ENCODE data around the gene WDR70. TPM values are rescaled to one million over a fixed set of nuclear protein-coding genes. Genes with fewer than 3 reads are reported as not detected.
A peak's percentile ranks its signal among the peaks of the same experiment; 100 is the strongest.
"Not testable (repeated sequence)": the region's sequence is repeated elsewhere in the genome, so short reads cannot be mapped to it uniquely, and the experiment has no call there.

WDR70 gene
- total and polyA plus RNA-seq, 4 experiments from 2014 or later, result 23.5 to 43.2 (median 29.9) TPM

DNA sequence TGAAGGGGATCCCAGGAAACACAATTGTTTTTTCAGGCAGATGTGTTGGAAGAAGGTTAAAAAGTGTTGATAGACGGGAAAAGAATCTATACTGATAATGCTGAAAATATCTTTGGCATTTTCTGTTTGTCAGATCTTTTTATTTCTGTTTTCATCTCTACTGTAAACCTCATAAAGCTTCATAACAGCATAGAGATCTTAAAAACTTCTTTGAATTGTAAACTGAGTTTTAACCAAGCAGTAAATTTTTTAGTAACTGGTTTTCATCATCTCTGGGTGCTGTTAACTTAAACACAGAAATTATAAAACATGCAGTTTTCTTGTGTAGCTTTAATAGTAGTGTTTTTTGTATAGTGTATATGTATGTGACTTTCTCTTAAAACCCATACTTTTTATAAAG lies 227.0 kb downstream of the WDR70 start:
- ChIA-PET CTCF (ENCODE audit: partially characterized antibody) (no interaction called here), POLR2A (ENCODE audit: partially characterized antibody) (no interaction called here)
- no peaks in the 10 kb centered on the region for H3K4me1 ChIP-seq (ENCODE audit: insufficient read depth, low read length)
- H3K4me3 ChIP-seq (ENCODE audit: low read length in 2 of 2), result no peak overlapping the region
- no peaks in the 10 kb centered on the region for H3K36me3 ChIP-seq (ENCODE audit: insufficient read depth, low read length)
- no peaks in the 10 kb centered on the region for H3K9me3 ChIP-seq (ENCODE audit: control insufficient read depth in 1 of 2, low read length in 2 of 2)
- Mint-ChIP-seq H3K36me3 (peaks cover 45% of the 10 kb centered on the region in 2 donors), H3K9me3 (peaks cover 0 to 8% (median 5%) of the 10 kb centered on the region in 8 donors), H3K27me3 (no peaks in the 10 kb centered on the region), H3K4me1 (peaks cover 4 to 16% (median 6%) of the 10 kb centered on the region in 4 donors), H3K27ac (peak overlapping the region in 1 of 7 donors; percentile 11), H3K4me3 (no peak overlapping the region)
- H3K27me3 ChIP-seq (ENCODE audit: insufficient read depth, low read length), result no peaks in the 10 kb centered on the region
- intact Hi-C loops (cut with micrococcal nuclease), result no loop called here
- no peak for DNase-seq
- no peak overlapping the region for H3K27ac ChIP-seq (ENCODE audit: low read depth, low read length)

DNA sequence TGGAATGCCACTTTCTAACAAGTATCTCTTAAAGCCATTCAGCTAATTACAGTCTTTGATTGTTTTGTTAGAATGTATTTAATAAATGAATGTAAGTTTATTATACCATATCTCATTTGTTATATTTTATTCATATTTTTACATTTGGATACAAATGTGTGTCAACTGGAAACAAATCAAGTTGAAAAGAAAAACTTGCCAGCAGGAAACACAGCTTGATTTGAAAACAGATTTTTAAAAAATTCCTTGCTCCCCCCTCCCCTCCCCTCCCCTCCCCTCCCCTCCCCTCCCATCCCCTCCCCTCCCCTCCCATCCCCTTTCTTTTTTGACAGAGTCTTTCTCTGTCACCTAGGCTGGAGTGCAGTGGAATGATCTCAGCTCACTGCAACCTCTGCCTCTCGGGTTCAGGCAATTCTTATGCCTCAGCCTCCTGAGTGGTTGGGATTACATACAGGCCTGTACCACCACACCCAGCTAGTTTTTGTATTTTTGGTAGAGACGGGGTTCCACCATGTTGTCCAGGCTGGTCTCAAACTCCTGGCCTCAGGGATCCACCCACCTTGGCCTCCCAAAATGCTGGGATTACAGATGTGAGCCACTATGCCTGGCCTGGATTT lies 227.6 kb downstream of the WDR70 start:
- DNase-seq, result no peak
- H3K4me3 Mint-ChIP-seq, result no peak overlapping the region
- intact Hi-C loops (cut with micrococcal nuclease), result no loop called here
- H3K9me3 ChIP-seq (ENCODE audit: control insufficient read depth in 1 of 2, low read length in 2 of 2), result no peaks in the 10 kb centered on the region
- H3K27me3 ChIP-seq (ENCODE audit: insufficient read depth, low read length), result no peaks in the 10 kb centered on the region
- ChIA-PET POLR2A (ENCODE audit: partially characterized antibody) (no interaction called here), CTCF (ENCODE audit: partially characterized antibody) (no interaction called here)
- H3K27ac Mint-ChIP-seq, result no peak overlapping the region
- H3K36me3 ChIP-seq (ENCODE audit: insufficient read depth, low read length), result no peaks in the 10 kb centered on the region
- no peak overlapping the region for H3K4me3 ChIP-seq (ENCODE audit: low read length in 2 of 2)
- H3K9me3 Mint-ChIP-seq, result peaks cover 0 to 2% (median 0%) of the 10 kb centered on the region in 8 donors
- peaks cover 39 to 40% of the 10 kb centered on the region in 2 donors for H3K36me3 Mint-ChIP-seq
- H3K4me1 ChIP-seq (ENCODE audit: insufficient read depth, low read length), result no peaks in the 10 kb centered on the region
- H3K27ac ChIP-seq (ENCODE audit: low read depth, low read length), result no peak overlapping the region
- H3K27me3 Mint-ChIP-seq, result no peaks in the 10 kb centered on the region
- H3K4me1 Mint-ChIP-seq, result peaks cover 4 to 12% (median 4%) of the 10 kb centered on the region in 4 donors

- peaks cover 0 to 3% (median 0%) of the 10 kb centered on the region in 8 donors for H3K9me3 Mint-ChIP-seq
- H3K27ac Mint-ChIP-seq, result no peak overlapping the region
- CTCF ChIA-PET (ENCODE audit: partially characterized antibody), result no interaction called here
- DNase-seq, result no peak
- H3K27me3 ChIP-seq (ENCODE audit: insufficient read depth, low read length), result no peaks in the 10 kb centered on the region
- H3K9me3 ChIP-seq (ENCODE audit: control insufficient read depth in 1 of 2, low read length in 2 of 2), result no peaks in the 10 kb centered on the region
- no peaks in the 10 kb centered on the region for H3K36me3 ChIP-seq (ENCODE audit: insufficient read depth, low read length)
- H3K4me1 Mint-ChIP-seq, result peaks cover 0 to 5% (median 1%) of the 10 kb centered on the region in 4 donors
- peaks cover 32 to 55% of the 10 kb centered on the region in 2 donors for H3K36me3 Mint-ChIP-seq
- no peaks in the 10 kb centered on the region for H3K27me3 Mint-ChIP-seq
- H3K4me1 ChIP-seq (ENCODE audit: insufficient read depth, low read length), result no peaks in the 10 kb centered on the region
- no peak overlapping the region for H3K4me3 Mint-ChIP-seq
- intact Hi-C loops (cut with micrococcal nuclease), result no loop called here
- POLR2A ChIA-PET (ENCODE audit: partially characterized antibody), result no interaction called here
- H3K27ac ChIP-seq (ENCODE audit: low read depth, low read length), result no peak overlapping the region
- no peak overlapping the region for H3K4me3 ChIP-seq (ENCODE audit: low read length in 2 of 2)
Observed at GRCh38 chr5:37615184-37615583, 236.1 kb downstream of the WDR70 start.

- Mint-ChIP-seq H3K4me1 (peaks cover 0 to 2% (median 0%) of the 10 kb centered on the region in 4 donors), H3K27ac (peak overlapping the region in 1 of 7 donors; percentile 19), H3K9me3 (peaks cover 0 to 5% (median 4%) of the 10 kb centered on the region in 8 donors), H3K27me3 (no peaks in the 10 kb centered on the region), H3K36me3 (peaks cover 37 to 63% of the 10 kb centered on the region in 2 donors), H3K4me3 (no peak overlapping the region)
- CTCF ChIA-PET (ENCODE audit: partially characterized antibody), result no interaction called here
- no peak for DNase-seq
- Histone ChIP-seq H3K9me3 (ENCODE audit: control insufficient read depth in 1 of 2, low read length in 2 of 2) (peaks cover 0 to 3% of the 10 kb centered on the region in 2 donors), H3K27ac (ENCODE audit: low read depth, low read length) (no peak overlapping the region), H3K27me3 (ENCODE audit: insufficient read depth, low read length) (no peaks in the 10 kb centered on the region), H3K4me3 (ENCODE audit: low read length in 2 of 2) (no peak overlapping the region), H3K4me1 (ENCODE audit: insufficient read depth, low read length) (no peaks in the 10 kb centered on the region), H3K36me3 (ENCODE audit: insufficient read depth, low read length) (no peaks in the 10 kb centered on the region)
- intact Hi-C loops (cut with micrococcal nuclease), result no loop called here
- POLR2A ChIA-PET (ENCODE audit: partially characterized antibody), result no interaction called here
Observed at GRCh38 chr5:37619353-37619752, 240.2 kb downstream of the WDR70 start.

DNA sequence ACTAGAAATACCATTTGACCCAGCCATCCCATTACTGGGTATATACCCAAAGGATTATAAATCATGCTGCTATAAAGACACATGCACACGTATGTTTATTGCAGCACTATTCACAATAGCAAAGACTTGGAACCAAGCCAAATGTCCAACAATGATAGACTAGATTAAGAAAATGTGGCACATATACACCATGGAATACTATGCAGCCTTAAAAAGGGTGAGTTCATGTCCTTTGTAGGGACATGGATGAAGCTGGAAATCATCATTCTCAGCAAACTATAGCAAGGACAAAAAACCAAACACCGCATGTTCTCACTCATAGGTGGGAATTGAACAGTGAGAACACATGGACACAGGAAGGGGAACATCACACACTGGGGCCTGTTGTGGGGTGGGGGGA lies 243.2 kb downstream of the WDR70 start:
- H3K4me1 ChIP-seq (ENCODE audit: insufficient read depth, low read length); POLR2A ChIA-PET (ENCODE audit: partially characterized antibody); H3K27me3 Mint-ChIP-seq; H3K27ac ChIP-seq (ENCODE audit: low read depth, low read length); H3K27me3 ChIP-seq (ENCODE audit: insufficient read depth, low read length); H3K4me1 Mint-ChIP-seq; intact Hi-C loops (cut with micrococcal nuclease); H3K27ac Mint-ChIP-seq; H3K9me3 ChIP-seq (ENCODE audit: control insufficient read depth in 1 of 2, low read length in 2 of 2); CTCF ChIA-PET (ENCODE audit: partially characterized antibody); H3K4me3 ChIP-seq (ENCODE audit: low read length in 2 of 2); H3K4me3 Mint-ChIP-seq; DNase-seq; H3K36me3 ChIP-seq (ENCODE audit: insufficient read depth, low read length): not testable (repeated sequence)
- Mint-ChIP-seq H3K9me3 (peaks cover 3 to 20% (median 12%) of the 10 kb centered on the region in 8 donors), H3K36me3 (peaks cover 44 to 69% of the 10 kb centered on the region in 2 donors)

DNA sequence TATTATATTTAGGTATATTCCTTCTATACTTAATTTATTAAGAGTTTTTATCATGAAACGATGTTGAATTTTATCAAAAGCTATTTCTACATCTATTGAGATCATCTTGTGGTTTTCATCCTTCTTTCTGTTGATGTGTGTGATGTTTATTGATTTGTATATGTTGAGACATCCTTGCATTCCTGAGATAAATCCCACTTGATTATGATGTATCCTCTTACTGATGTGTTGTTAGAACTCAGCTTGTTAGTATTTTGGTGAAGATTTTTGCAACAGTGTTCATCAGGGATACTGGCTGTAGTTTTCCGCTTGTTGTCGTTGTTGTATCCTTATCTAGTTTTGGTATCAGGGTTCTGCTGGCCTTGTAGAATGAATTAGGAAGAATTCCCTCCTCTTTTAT lies 247.1 kb downstream of the WDR70 start:
- Histone ChIP-seq H3K27ac (ENCODE audit: low read depth, low read length) (no peak overlapping the region), H3K36me3 (ENCODE audit: insufficient read depth, low read length) (no peaks in the 10 kb centered on the region), H3K27me3 (ENCODE audit: insufficient read depth, low read length) (no peaks in the 10 kb centered on the region), H3K4me1 (ENCODE audit: insufficient read depth, low read length) (no peaks in the 10 kb centered on the region), H3K9me3 (ENCODE audit: control insufficient read depth in 1 of 2, low read length in 2 of 2) (peaks cover 0 to 4% of the 10 kb centered on the region in 2 donors), H3K4me3 (ENCODE audit: low read length in 2 of 2) (no peak overlapping the region)
- no peak overlapping the region for H3K4me3 Mint-ChIP-seq
- peaks cover 0 to 43% (median 35%) of the 10 kb centered on the region in 8 donors for H3K9me3 Mint-ChIP-seq
- H3K36me3 Mint-ChIP-seq, result peaks cover 59 to 78% of the 10 kb centered on the region in 2 donors
- no peaks in the 10 kb centered on the region for H3K27me3 Mint-ChIP-seq
- intact Hi-C loops (cut with micrococcal nuclease), result no loop called here
- peaks cover 0 to 2% (median 0%) of the 10 kb centered on the region in 4 donors for H3K4me1 Mint-ChIP-seq
- DNase-seq, result no peak
- POLR2A ChIA-PET (ENCODE audit: partially characterized antibody), result no interaction called here
- H3K27ac Mint-ChIP-seq, result no peak overlapping the region
- CTCF ChIA-PET (ENCODE audit: partially characterized antibody), result no interaction called here

DNA sequence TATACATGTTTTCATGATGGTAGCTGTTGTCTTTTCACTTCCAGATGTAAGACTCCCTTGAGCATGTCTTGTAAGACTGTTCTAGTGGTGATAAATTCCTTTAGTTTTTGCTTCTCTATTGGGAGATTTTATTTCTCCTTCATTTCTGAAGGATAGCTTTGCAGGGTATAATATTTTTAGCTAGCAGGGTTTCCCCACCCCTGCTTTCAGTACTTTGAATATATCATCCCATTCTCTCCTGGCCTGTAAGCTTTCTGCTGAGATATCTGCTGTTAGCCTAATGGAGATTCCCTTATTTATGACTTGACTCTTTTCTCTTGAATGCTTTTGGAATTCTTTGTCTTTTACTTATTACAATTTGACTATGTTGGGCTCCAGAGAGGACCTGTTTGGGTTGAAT lies 249.8 kb downstream of the WDR70 start:
- ChIA-PET CTCF (ENCODE audit: partially characterized antibody) (no interaction called here), POLR2A (ENCODE audit: partially characterized antibody) (no interaction called here)
- no peak overlapping the region for H3K27ac ChIP-seq (ENCODE audit: low read depth, low read length)
- peaks cover 0 to 4% of the 10 kb centered on the region in 2 donors for H3K9me3 ChIP-seq (ENCODE audit: control insufficient read depth in 1 of 2, low read length in 2 of 2)
- peaks cover 0 to 43% (median 34%) of the 10 kb centered on the region in 8 donors for H3K9me3 Mint-ChIP-seq
- H3K4me3 Mint-ChIP-seq, result no peak overlapping the region
- H3K4me3 ChIP-seq (ENCODE audit: low read length in 2 of 2), result no peak overlapping the region
- peak overlapping the region in 1 of 7 donors; percentile 49 for H3K27ac Mint-ChIP-seq
- H3K27me3 Mint-ChIP-seq, result no peaks in the 10 kb centered on the region
- peaks cover 58 to 77% of the 10 kb centered on the region in 2 donors for H3K36me3 Mint-ChIP-seq
- H3K4me1 Mint-ChIP-seq, result peaks cover 0 to 2% (median 0%) of the 10 kb centered on the region in 4 donors
- no peak for DNase-seq
- H3K27me3 ChIP-seq (ENCODE audit: insufficient read depth, low read length), result no peaks in the 10 kb centered on the region
- intact Hi-C loops (cut with micrococcal nuclease), result no loop called here
- no peaks in the 10 kb centered on the region for H3K4me1 ChIP-seq (ENCODE audit: insufficient read depth, low read length)
- H3K36me3 ChIP-seq (ENCODE audit: insufficient read depth, low read length), result no peaks in the 10 kb centered on the region
